Fibroblast of mammary gland (primary cell): ENCODE data around the gene B3GNT3.

Experiments
- DNase-seq: peaks from one replicate; pipeline ENCODE4 v3.0.0-alpha.2; 2010; ENCODE audit warnings: low read depth
- H3K4me3 ChIP-seq: 2 replicates; pipeline ENCODE4 v1.5.1; 2011; ENCODE audit warnings: low read depth, mild to moderate bottlenecking, low read length, moderate library complexity; ENCODE audit not compliant: control insufficient read depth
- CTCF ChIP-seq: conservative IDR thresholded peaks from 2 replicates; pipeline ENCODE4 v1.5.1; 2011; ENCODE audit warnings: low read depth, low read length, inconsistent platforms; ENCODE audit not compliant: control insufficient read depth, insufficient read depth

B3GNT3 gene

GRCh38 chr19:17811103-17811502, 16.2 kb downstream of the B3GNT3 start:
- H3K4me3 ChIP-seq, result no peak overlapping the region
- DNase-seq, result no peak
- TF ChIP-seq CTCF, result no peak

GRCh38 chr19:17811681-17812080, 16.7 kb downstream of the B3GNT3 start:
- no peak for DNase-seq
- H3K4me3 ChIP-seq, result no peak overlapping the region
- TF ChIP-seq CTCF, result no peak

GRCh38 chr19:17812099-17812498, 17.2 kb downstream of the B3GNT3 start:
- TF ChIP-seq CTCF, result no peak
- DNase-seq, result no peak

GRCh38 chr19:17817668-17818363, 22.9 kb downstream of the B3GNT3 start:
- no peak for TF ChIP-seq CTCF
- H3K4me3 ChIP-seq, result no peak overlapping the region
- DNase-seq, result no peak

More at GRCh38 chr19:17812099-17812498, 17.2 kb downstream of the B3GNT3 start:
- H3K4me3 ChIP-seq, result no peak overlapping the region

- no peak for TF ChIP-seq CTCF
- no peak for DNase-seq
- no peak within 1 kb of the TSS for H3K4me3 ChIP-seq
Observed at GRCh38 chr19:17821190-17821589, 26.3 kb downstream of the B3GNT3 start, which contains the start of gene INSL3. Gene INSL3 (minus strand): TSS chr19:17821519. CDS start chr19:17821506, 13 bp downstream.

GRCh38 chr19:17824339-17824738, 29.4 kb downstream of the B3GNT3 start:
- TF ChIP-seq CTCF, result no peak
- DNase-seq, result no peak
- no peak overlapping the region for H3K4me3 ChIP-seq

- no peak for DNase-seq
- no peak overlapping the region for H3K4me3 ChIP-seq
- no peak for TF ChIP-seq CTCF
Observed at GRCh38 chr19:17826508-17827056, 31.6 kb downstream of the B3GNT3 start.
